Ovary (tissue), 3 donors: ENCODE measurements around the gene CAMTA1.

Source experiments
- POLR2A ChIP-seq: fragments of 450-650 bp; IDR thresholded peaks from one replicate; pipeline ENCODE4 v1.6.1; 2017; ENCODE audit warnings: antibody characterized with exemption, mild to moderate bottlenecking, moderate library complexity
- TF ChIP-seq, protein P1 (sequence below), 3 donors: fragments of 450-650 bp in 2 of 3; fragments of 200-600 bp in 1 of 3; IDR thresholded peaks; one replicate each; pipeline versions ENCODE4 v1.5.1 to v1.8.0; 2016 to 2022; ENCODE audit warnings: antibody characterized with exemption in 3 of 3, mild to moderate bottlenecking in 1 of 3
- donor health status: DM: no; HTN: no; CAD: no.

DNA sequence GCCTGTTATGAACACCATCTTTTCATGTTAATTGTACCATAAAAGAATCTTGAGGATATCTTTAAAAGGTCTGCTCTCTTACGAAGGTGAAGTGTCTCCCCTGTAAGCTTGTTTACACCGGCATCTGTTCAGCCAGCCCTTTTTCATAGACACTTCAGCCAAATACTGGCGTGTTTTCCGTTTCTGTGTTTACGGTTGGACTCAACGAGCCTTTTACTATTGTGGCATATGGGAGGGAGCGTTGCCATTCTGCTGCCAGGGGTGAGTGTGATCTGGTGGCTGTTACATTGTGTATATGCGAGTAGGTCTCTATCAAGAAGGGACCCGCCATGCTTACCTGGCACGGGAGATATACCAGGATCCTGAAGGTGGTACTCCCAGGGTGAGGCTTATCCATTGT, 433.8 kb downstream of the CAMTA1 start:
- TF ChIP-seq, protein P1, sequence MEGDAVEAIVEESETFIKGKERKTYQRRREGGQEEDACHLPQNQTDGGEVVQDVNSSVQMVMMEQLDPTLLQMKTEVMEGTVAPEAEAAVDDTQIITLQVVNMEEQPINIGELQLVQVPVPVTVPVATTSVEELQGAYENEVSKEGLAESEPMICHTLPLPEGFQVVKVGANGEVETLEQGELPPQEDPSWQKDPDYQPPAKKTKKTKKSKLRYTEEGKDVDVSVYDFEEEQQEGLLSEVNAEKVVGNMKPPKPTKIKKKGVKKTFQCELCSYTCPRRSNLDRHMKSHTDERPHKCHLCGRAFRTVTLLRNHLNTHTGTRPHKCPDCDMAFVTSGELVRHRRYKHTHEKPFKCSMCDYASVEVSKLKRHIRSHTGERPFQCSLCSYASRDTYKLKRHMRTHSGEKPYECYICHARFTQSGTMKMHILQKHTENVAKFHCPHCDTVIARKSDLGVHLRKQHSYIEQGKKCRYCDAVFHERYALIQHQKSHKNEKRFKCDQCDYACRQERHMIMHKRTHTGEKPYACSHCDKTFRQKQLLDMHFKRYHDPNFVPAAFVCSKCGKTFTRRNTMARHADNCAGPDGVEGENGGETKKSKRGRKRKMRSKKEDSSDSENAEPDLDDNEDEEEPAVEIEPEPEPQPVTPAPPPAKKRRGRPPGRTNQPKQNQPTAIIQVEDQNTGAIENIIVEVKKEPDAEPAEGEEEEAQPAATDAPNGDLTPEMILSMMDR (IDR thresholded peaks at IDR 0.05), result no peak
- no peak for TF ChIP-seq POLR2A
